ENCODE measurements around the gene ADAM15. TPM values are rescaled to one million over a fixed set of nuclear protein-coding genes. Genes with fewer than 3 reads are reported as not detected.

Gene ADAM15
- total RNA-seq, 1 experiment from 2014 or later, result 41.7 TPM

GRCh38 chr1:155051777-155052398 is 772 bp downstream of the ADAM15 start (continued):
- TF ChIP-seq POLR2AphosphoS5 (IDR thresholded peaks at IDR 0.05; ENCODE audit: low read depth, low read length), result no peak

DNA sequence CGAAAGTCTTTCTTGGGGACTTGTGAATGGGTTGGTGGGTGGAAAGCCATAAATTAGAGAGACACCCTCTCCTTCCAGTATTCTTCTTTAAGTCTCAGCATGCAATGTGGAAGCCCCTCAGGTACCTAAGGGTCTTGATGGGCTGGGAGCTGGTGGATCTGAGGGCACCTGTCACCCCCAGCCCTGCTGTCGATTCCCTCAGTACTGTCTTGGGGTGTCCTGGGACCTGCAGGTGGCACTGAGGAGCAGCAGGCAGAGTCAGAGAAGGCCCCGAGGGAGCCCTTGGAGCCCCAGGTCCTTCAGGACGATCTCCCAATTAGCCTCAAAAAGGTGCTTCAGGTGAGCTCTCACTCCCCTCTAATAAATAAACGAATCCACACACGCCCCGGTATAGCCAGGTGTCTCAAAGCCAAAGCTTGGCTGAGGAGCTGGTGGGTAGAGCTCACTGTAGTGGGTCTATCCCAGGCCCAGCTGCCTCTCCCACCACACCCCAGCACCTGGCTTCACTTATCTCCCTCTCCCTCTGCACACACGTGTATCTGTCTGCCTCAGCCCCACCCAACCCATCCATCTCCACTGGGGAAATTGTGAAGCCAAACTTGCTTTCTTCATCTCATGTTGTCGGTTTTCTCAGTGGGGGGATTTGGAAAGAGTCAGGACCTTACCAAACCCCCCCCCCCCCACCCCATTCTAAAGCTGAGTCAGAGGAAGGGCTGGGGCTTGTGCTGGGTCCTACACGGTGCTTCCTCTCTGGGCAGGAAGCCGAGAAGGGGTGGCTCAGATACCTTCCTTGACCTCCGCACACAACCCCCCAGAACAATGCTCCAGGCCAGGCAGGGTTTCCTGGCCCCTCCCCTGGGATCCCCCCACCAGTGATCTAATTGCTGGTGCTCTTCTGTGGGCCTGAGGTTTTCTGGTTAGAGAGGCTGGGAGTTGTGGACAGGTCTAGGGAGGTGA is 1.6 kb downstream of the ADAM15 start:
- in situ Hi-C loops (cut with HindIII; ENCODE audit: low pct_unique_long_range_greater_than_20kb, low sequenced_read_pairs), result no loop called here
- POLR2A ChIA-PET, result interaction anchor here (0.6 kb wide), 1 partner anchor 426 kb away, joined by 3 read pairs; no protein-coding TSS in a partner anchor
- ATAC-seq (no peak), DNase-seq (ENCODE audit: low read depth, low spot score) (no peak)
- H3K9me3 ChIP-seq (ENCODE audit: control insufficient read depth, insufficient read depth, low read depth, low read length), result no peaks in the 10 kb centered on the region
- TF ChIP-seq SIN3A (IDR thresholded peaks at IDR 0.05; ENCODE audit: borderline replicate concordance, insufficient read depth, low read depth, low read length), result no peak
- TF ChIP-seq, protein P1, sequence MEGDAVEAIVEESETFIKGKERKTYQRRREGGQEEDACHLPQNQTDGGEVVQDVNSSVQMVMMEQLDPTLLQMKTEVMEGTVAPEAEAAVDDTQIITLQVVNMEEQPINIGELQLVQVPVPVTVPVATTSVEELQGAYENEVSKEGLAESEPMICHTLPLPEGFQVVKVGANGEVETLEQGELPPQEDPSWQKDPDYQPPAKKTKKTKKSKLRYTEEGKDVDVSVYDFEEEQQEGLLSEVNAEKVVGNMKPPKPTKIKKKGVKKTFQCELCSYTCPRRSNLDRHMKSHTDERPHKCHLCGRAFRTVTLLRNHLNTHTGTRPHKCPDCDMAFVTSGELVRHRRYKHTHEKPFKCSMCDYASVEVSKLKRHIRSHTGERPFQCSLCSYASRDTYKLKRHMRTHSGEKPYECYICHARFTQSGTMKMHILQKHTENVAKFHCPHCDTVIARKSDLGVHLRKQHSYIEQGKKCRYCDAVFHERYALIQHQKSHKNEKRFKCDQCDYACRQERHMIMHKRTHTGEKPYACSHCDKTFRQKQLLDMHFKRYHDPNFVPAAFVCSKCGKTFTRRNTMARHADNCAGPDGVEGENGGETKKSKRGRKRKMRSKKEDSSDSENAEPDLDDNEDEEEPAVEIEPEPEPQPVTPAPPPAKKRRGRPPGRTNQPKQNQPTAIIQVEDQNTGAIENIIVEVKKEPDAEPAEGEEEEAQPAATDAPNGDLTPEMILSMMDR (IDR thresholded peaks at IDR 0.05), result peak; percentile 77
- no peaks in the 10 kb centered on the region for H3K27me3 ChIP-seq (ENCODE audit: control insufficient read depth, insufficient read depth, low read length)
- no peak overlapping the region for H3K27ac ChIP-seq (ENCODE audit: low read length)
- peaks cover 14% of the 10 kb centered on the region for H3K4me1 ChIP-seq (ENCODE audit: control insufficient read depth, insufficient read depth, low read length)
- peaks cover 2% of the 10 kb centered on the region; the same call in 1 of the 2 replicates for H3K36me3 ChIP-seq (ENCODE audit: control insufficient read depth, insufficient read depth, low read length)
- CTCF ChIA-PET, result interaction anchor here (0.7 to 1.1 kb wide), 3 partner anchors 9 to 53 kb away, joined by 3 to 5 read pairs (median 3); no protein-coding TSS in a partner anchor
- BruUV-seq (replicated peaks), result no TSS peak
- intact Hi-C loops (cut with micrococcal nuclease; ENCODE audit: unreplicated experiment), result no loop called here
- H3K4me3 ChIP-seq (ENCODE audit: low read depth in 2 of 2, low read length in 2 of 2), result peak overlapping the region; percentile 69 to 74

- in situ Hi-C loops (cut with HindIII; ENCODE audit: low pct_unique_long_range_greater_than_20kb, low sequenced_read_pairs), result no loop called here
- BruUV-seq (replicated peaks), result no TSS peak
- CTCF ChIA-PET, result no interaction called here
- no peak for DNase-seq (ENCODE audit: low read depth, low spot score)
- H3K36me3 ChIP-seq (ENCODE audit: control insufficient read depth, insufficient read depth, low read length), result peaks cover 2% of the 10 kb centered on the region; the same call in 1 of the 2 replicates
- H3K27me3 ChIP-seq (ENCODE audit: control insufficient read depth, insufficient read depth, low read length), result no peaks in the 10 kb centered on the region
- no peak overlapping the region for H3K4me3 ChIP-seq (ENCODE audit: low read depth in 2 of 2, low read length in 2 of 2)
- no peaks in the 10 kb centered on the region for H3K9me3 ChIP-seq (ENCODE audit: control insufficient read depth, insufficient read depth, low read depth, low read length)
- no peak overlapping the region for H3K27ac ChIP-seq (ENCODE audit: low read length)
- POLR2A ChIA-PET, result no interaction called here
- H3K4me1 ChIP-seq (ENCODE audit: control insufficient read depth, insufficient read depth, low read length), result peaks cover 14% of the 10 kb centered on the region
- no peak for ATAC-seq
- intact Hi-C loops (cut with micrococcal nuclease; ENCODE audit: unreplicated experiment), result no loop called here
- TF ChIP-seq, protein P1 (IDR thresholded peaks at IDR 0.05), result no peak
- TF ChIP-seq, protein P2, sequence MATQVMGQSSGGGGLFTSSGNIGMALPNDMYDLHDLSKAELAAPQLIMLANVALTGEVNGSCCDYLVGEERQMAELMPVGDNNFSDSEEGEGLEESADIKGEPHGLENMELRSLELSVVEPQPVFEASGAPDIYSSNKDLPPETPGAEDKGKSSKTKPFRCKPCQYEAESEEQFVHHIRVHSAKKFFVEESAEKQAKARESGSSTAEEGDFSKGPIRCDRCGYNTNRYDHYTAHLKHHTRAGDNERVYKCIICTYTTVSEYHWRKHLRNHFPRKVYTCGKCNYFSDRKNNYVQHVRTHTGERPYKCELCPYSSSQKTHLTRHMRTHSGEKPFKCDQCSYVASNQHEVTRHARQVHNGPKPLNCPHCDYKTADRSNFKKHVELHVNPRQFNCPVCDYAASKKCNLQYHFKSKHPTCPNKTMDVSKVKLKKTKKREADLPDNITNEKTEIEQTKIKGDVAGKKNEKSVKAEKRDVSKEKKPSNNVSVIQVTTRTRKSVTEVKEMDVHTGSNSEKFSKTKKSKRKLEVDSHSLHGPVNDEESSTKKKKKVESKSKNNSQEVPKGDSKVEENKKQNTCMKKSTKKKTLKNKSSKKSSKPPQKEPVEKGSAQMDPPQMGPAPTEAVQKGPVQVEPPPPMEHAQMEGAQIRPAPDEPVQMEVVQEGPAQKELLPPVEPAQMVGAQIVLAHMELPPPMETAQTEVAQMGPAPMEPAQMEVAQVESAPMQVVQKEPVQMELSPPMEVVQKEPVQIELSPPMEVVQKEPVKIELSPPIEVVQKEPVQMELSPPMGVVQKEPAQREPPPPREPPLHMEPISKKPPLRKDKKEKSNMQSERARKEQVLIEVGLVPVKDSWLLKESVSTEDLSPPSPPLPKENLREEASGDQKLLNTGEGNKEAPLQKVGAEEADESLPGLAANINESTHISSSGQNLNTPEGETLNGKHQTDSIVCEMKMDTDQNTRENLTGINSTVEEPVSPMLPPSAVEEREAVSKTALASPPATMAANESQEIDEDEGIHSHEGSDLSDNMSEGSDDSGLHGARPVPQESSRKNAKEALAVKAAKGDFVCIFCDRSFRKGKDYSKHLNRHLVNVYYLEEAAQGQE (IDR thresholded peaks at IDR 0.05; ENCODE audit: insufficient read depth in 1 of 2, low read depth in 2 of 2, low read length in 1 of 2), result no peak
- no peak for TF ChIP-seq POLR2AphosphoS5 (IDR thresholded peaks at IDR 0.05; ENCODE audit: low read depth, low read length)
- no peak for TF ChIP-seq SIN3A (IDR thresholded peaks at IDR 0.05; ENCODE audit: borderline replicate concordance, insufficient read depth, low read depth, low read length)
- TF ChIP-seq TCF7L2 (IDR thresholded peaks at IDR 0.05; ENCODE audit: low read depth, low read length), result no peak
Observed at GRCh38 chr1:155053531-155054105, 2.5 kb downstream of the ADAM15 start.
